SK-N-SH (cell line): Measurements from ENCODE around the gene ITGA1. TPM values are rescaled to one million over a fixed set of nuclear protein-coding genes. Genes with fewer than 3 reads are reported as not detected.

ENCODE experiments used
- CTCF ChIA-PET: fragments of 300-600, 350-600 bp; formaldehyde crosslinking; extraction: SDS; loops from one replicate; lab custom pipeline; 2021; lab: Yijun Ruan, JAX
- POLR2A ChIA-PET: fragments of 350-600 bp; sonication (Branson Sonifier 250); formaldehyde crosslinking; extraction: SDS; loops from one replicate; lab custom pipeline; 2020; ENCODE audit warnings: antibody characterized with exemption, inconsistent platforms; lab: Yijun Ruan, JAX
- DNase-seq: peaks from one replicate; pipeline ENCODE4 v3.0.0; 2012
- H2AFZ ChIP-seq: fragments of 200-600 bp; sonication (generic); 2 replicates; pipeline ENCODE4 v1.8.1; 2016; ENCODE audit warnings: antibody characterized with exemption, mild to moderate bottlenecking, low read depth
- H3F3A ChIP-seq: fragments of 200-600 bp; sonication (generic); replicated peaks from 2 replicates; pipeline ENCODE3; 2016; ENCODE audit warnings: antibody characterized with exemption, mild to moderate bottlenecking; ENCODE audit not compliant: insufficient read depth
- H3K27ac ChIP-seq, 2 experiments: fragments of 200-500 bp in 1 of 2; fragments of 200-600 bp in 1 of 2; sonication (Bioruptor generic) in 1 of 2; sonication (generic), shearing (Covaris generic) in 1 of 2; 2 replicates each; pipeline versions ENCODE4 v1.5.1 to v1.6.1; 2014 to 2016; ENCODE audit warnings: low read depth in 2 of 2, inconsistent platforms in 1 of 2, low read length in 1 of 2, mild to moderate bottlenecking in 1 of 2, mixed read lengths in 1 of 2
- H3K27me3 ChIP-seq: fragments of 200-600 bp; sonication (generic), shearing (Covaris generic); 2 replicates; pipeline ENCODE4 v1.6.1; 2016; ENCODE audit warnings: mixed run types; ENCODE audit not compliant: insufficient read depth
- H3K36me3 ChIP-seq, 2 experiments: fragments of 200-500 bp in 1 of 2; fragments of 200-600 bp in 1 of 2; sonication (Bioruptor generic) in 1 of 2; sonication (generic) in 1 of 2; replicated peaks in 1 of 2; 2 replicates each; pipeline versions ENCODE3 to v1.5.1; 2014 to 2016; ENCODE audit warnings: low read length in 1 of 2, mild to moderate bottlenecking in 1 of 2; ENCODE audit not compliant: insufficient read depth in 2 of 2, control insufficient read depth in 1 of 2
- H3K4me1 ChIP-seq, 2 experiments: fragments of 200-500 bp in 1 of 2; fragments of 200-600 bp in 1 of 2; sonication (Bioruptor generic) in 1 of 2; sonication (generic), shearing (Covaris generic) in 1 of 2; 2 replicates each; pipeline versions ENCODE4 v1.5.1 to v1.6.1; 2014 to 2016; ENCODE audit warnings: low read depth in 1 of 2, low read length in 1 of 2, mixed run types in 1 of 2; ENCODE audit not compliant: insufficient read depth in 2 of 2, control insufficient read depth in 1 of 2
- H3K4me2 ChIP-seq: fragments of 200-600 bp; sonication (generic), shearing (Covaris generic); 2 replicates; pipeline ENCODE4 v1.6.1; 2017; ENCODE audit warnings: mixed run types
- H3K4me3 ChIP-seq, 2 experiments: fragments of 200-500 bp in 1 of 2; fragments of 200-600 bp in 1 of 2; sonication (Bioruptor generic) in 1 of 2; sonication (generic), shearing (Covaris generic) in 1 of 2; 2 replicates each; pipeline versions ENCODE4 v1.5.1 to v1.8.1; 2014 to 2016; ENCODE audit warnings: low read depth in 2 of 2, inconsistent platforms in 1 of 2, low read length in 1 of 2, mild to moderate bottlenecking in 1 of 2, mixed read lengths in 1 of 2, moderate library complexity in 1 of 2
- H3K79me2 ChIP-seq: fragments of 200-600 bp; sonication (generic); 2 replicates; pipeline ENCODE4 v1.8.1; 2017; ENCODE audit warnings: mild to moderate bottlenecking; ENCODE audit not compliant: insufficient read depth
- H3K9ac ChIP-seq: fragments of 200-600 bp; sonication (generic); 2 replicates; pipeline ENCODE4 v1.6.1; 2017; ENCODE audit warnings: mixed run types
- H3K9me2 ChIP-seq: fragments of 200-600 bp; sonication (generic); 2 replicates; pipeline ENCODE4 v1.6.1; 2017; ENCODE audit warnings: mixed run types
- H3K9me3 ChIP-seq: fragments of 200-600 bp; sonication (generic); 2 replicates; pipeline ENCODE4 v1.6.1; 2017; ENCODE audit warnings: mixed run types, mild to moderate bottlenecking, moderate library complexity
- H4K20me1 ChIP-seq: fragments of 200-600 bp; sonication (generic); 2 replicates; pipeline ENCODE4 v1.6.1; 2017; ENCODE audit warnings: mild to moderate bottlenecking, mixed run types; ENCODE audit not compliant: insufficient read depth
- CHD2 ChIP-seq: fragments of 150-350 bp; IDR thresholded peaks from 2 replicates; pipeline ENCODE4 v1.6.1; 2018; ENCODE audit warnings: low read length; ENCODE audit not compliant: partially characterized antibody
- CTCF ChIP-seq: fragments of 200-600 bp; sonication (generic); IDR thresholded peaks from 2 replicates; pipeline ENCODE4 v1.6.1; 2017; ENCODE audit warnings: antibody characterized with exemption, mild to moderate bottlenecking, moderate library complexity
- EP300 ChIP-seq, 2 experiments: IDR thresholded peaks; 2 replicates each; pipeline versions ENCODE4 v1.4.0 to v1.6.1; 2012; ENCODE audit warnings: borderline replicate concordance in 1 of 2, low read depth in 1 of 2, low read length in 1 of 2
- FOXJ3 ChIP-seq: sonication (generic); formaldehyde crosslinking; IDR thresholded peaks from 2 replicates; pipeline ENCODE4 v1.5.1; 2020; ENCODE audit warnings: mild to moderate bottlenecking, missing genetic modification reagents
- FOXM1 ChIP-seq: IDR thresholded peaks from 2 replicates; pipeline ENCODE4 v1.4.0; 2012; ENCODE audit warnings: low read depth, mild to moderate bottlenecking
- GABPA ChIP-seq: IDR thresholded peaks from 2 replicates; pipeline ENCODE4 v1.4.0; 2012; ENCODE audit warnings: low read depth, mild to moderate bottlenecking
- GATA2 ChIP-seq: sonication (generic); formaldehyde crosslinking; IDR thresholded peaks from 2 replicates; pipeline ENCODE4 v1.5.0; 2020; ENCODE audit warnings: mild to moderate bottlenecking, missing genetic modification reagents
- JUND ChIP-seq: IDR thresholded peaks from 2 replicates; pipeline ENCODE4 v1.4.0; 2012
- MXI1 ChIP-seq: IDR thresholded peaks from 2 replicates; pipeline ENCODE4 v1.6.1; 2012; ENCODE audit warnings: mild to moderate bottlenecking, low read depth, low read length, improper control_type of control experiment
- PBX3 ChIP-seq: IDR thresholded peaks from 2 replicates; pipeline ENCODE4; 2012
- RAD21 ChIP-seq: IDR thresholded peaks from 2 replicates; pipeline ENCODE4 v1.6.1; 2012; ENCODE audit warnings: mild to moderate bottlenecking, low read length
- RCOR1 ChIP-seq: fragments of 150-350 bp; IDR thresholded peaks from 2 replicates; pipeline ENCODE4 v1.6.1; 2017; ENCODE audit warnings: antibody characterized with exemption, low read length
- REST ChIP-seq: IDR thresholded peaks from 2 replicates; pipeline ENCODE4 v1.6.1; 2012; ENCODE audit warnings: mild to moderate bottlenecking, low read depth, low read length, moderate library complexity
- RFX5 ChIP-seq: IDR thresholded peaks from 2 replicates; pipeline ENCODE4 v1.6.1; 2012; ENCODE audit warnings: mild to moderate bottlenecking, improper control_type of control experiment, low read length
- SMC3 ChIP-seq: IDR thresholded peaks from 2 replicates; pipeline ENCODE4 v1.6.1; 2012; ENCODE audit warnings: low read depth, low read length, improper control_type of control experiment
- USF1 ChIP-seq: IDR thresholded peaks from 2 replicates; pipeline ENCODE4 v1.4.0; 2012; ENCODE audit warnings: low read depth, borderline replicate concordance
- USF2 ChIP-seq: fragments of 150-350 bp; IDR thresholded peaks from 2 replicates; pipeline ENCODE4 v1.6.1; 2017; ENCODE audit warnings: antibody characterized with exemption, low read length, low read depth, borderline replicate concordance
- ZBTB33 ChIP-seq: IDR thresholded peaks from 2 replicates; pipeline ENCODE4 v1.4.0; 2012; ENCODE audit warnings: low read depth, borderline replicate concordance
- WGBS: methylation state at CpG from one replicate; pipeline ENCODE4 v1.1.6; 2017; ENCODE audit warnings: low lambda C conversion rate; 5-methylcytosine and 5-hydroxymethylcytosine counted together
- polyA plus RNA-seq, 3 experiments: library from polyadenylated mRNA; depleted of rRNA; stranded (reverse); fragments of >200 nt; gene quantifications; 2 replicates each; pipeline ENCODE4 v1.2.3, GENCODE V29; 2012

ITGA1 gene
- polyA plus RNA-seq, 1 of the 3 experiments (the other 2 are of a cell fraction), result 7.7 TPM

GRCh38 chr5:52738095-52738506, 49.6 kb upstream of the ITGA1 start (continued):
- TF ChIP-seq USF2 (no peak), FOXM1 (no peak), MXI1 (no peak), RAD21 (no peak), PBX3 (peak; percentile 79), USF1 (no peak), SMC3 (no peak), JUND (0 out of 2 replicates have a peak, but pooled peaks have one; percentile 33)

- H3K4me1 ChIP-seq, result peaks cover 17 to 23% of the 10 kb centered on the region in 2 experiments
- peak; percentile 12 for DNase-seq
- no peak overlapping the region for H2AFZ ChIP-seq
- no peak overlapping the region for H3K4me2 ChIP-seq
- 47% methylated on average over 2 of the region's 2 CpGs for WGBS
- no peak overlapping the region for H3K9ac ChIP-seq
- H3K27me3 ChIP-seq, result no peaks in the 10 kb centered on the region
- POLR2A ChIA-PET, result interaction anchor here (1.3 kb wide), 1 partner anchor 48 kb away, joined by 5 read pairs; the partner anchor contains the start of genes ITGA1 and PELO
- H4K20me1 ChIP-seq, result no peaks in the 10 kb centered on the region
- no peaks in the 10 kb centered on the region for H3K9me3 ChIP-seq
- no peaks in the 10 kb centered on the region for H3K79me2 ChIP-seq
- CTCF ChIA-PET, result interaction anchor here (0.8 to 1.4 kb wide), 7 partner anchors 12 to 1782 kb away, joined by 3 to 6 read pairs (median 4); partner anchors contain the start of genes ITGA1 and PELO
- H3K36me3 ChIP-seq, result no peaks in the 10 kb centered on the region
- H3F3A ChIP-seq, result peaks cover under 1% of the 10 kb centered on the region
- no peak overlapping the region for H3K4me3 ChIP-seq
- H3K27ac ChIP-seq, result peak overlapping the region in 1 of 2 experiments; percentile 75; a peak in 2 of 4 replicates
- no peaks in the 10 kb centered on the region for H3K9me2 ChIP-seq
- TF ChIP-seq GABPA (no peak), EP300 (IDR thresholded peaks at IDR 0.05; ENCODE audit: borderline replicate concordance in 1 of 2, low read depth in 1 of 2, low read length in 1 of 2) (peak in 1 of 2 experiments; percentile 90; a peak in 2 of 4 replicates), RCOR1 (peak; percentile 76), ZBTB33 (no peak), CHD2 (peak; percentile 38), FOXJ3 (CRISPR knock-in tag) (no peak), REST (no peak), GATA2 (CRISPR knock-in tag) (peak; percentile 71), MXI1 (peak; percentile 23; the same call in 1 of the 2 replicates), RFX5 (no peak), CTCF (no peak), PBX3 (no peak)
Observed at GRCh38 chr5:52740007-52740406, 47.7 kb upstream of the ITGA1 start.
